ENCODE data around the gene TMEM225B.
"Not testable (repeated sequence)": the region's sequence is repeated elsewhere in the genome, so short reads cannot be mapped to it uniquely, and the experiment has no call there.

The TMEM225B gene

GRCh38 chr7:99644431-99644830, 46.4 kb downstream of the TMEM225B start:
- FAIRE-seq (no peak), DNase-seq (ENCODE audit: insufficient read length, low spot score) (no peak)
- TF ChIP-seq POLR2A (IDR thresholded peaks at IDR 0.05; ENCODE audit: low read depth, low read length): no peak

GRCh38 chr7:99645590-99645989, 47.5 kb downstream of the TMEM225B start:
- TF ChIP-seq POLR2A (IDR thresholded peaks at IDR 0.05; ENCODE audit: low read depth, low read length): no peak
- DNase-seq (ENCODE audit: insufficient read length, low spot score) (no peak), FAIRE-seq (no peak)

DNA sequence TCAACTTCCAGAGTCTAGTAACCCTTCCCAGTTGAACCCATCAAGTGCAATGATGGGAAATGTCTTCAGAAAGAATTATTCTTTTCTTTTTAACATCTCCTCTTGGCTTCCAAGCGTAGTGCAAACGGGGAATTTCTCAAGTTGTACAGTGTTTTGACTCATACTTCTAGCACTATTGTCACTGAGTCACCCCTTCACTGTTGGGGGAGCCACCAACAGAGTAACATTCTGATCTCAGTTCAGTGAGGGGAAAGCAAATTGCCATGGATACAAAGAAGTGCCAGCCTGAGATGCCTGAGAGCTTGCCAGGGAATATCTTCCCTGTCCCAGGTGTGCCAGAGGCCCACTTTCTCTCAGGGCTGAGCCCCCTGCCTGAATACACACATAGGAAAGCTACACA, 50.8 kb downstream of the TMEM225B start:
- FAIRE-seq (no peak), DNase-seq (ENCODE audit: insufficient read length, low spot score) (no peak)
- no peak for TF ChIP-seq POLR2A (IDR thresholded peaks at IDR 0.05; ENCODE audit: low read depth, low read length)

DNA sequence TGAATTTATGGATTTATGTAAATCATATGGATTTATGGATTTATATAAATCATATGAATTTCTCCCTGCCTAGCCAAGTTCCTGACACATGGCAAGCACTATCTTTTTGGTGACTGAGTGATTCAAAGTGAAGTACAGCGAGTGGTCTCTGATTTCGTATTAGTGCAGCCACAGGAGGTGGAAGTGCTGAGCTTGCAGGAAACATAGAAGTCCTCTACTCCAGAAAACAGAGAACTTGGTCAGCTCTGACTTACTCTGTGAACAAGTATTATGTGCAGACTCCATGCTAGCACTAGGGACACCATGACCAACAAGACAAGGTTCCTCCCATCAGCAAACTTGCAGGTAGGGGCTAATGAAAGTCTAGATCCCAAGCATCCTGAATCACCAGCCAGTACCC, 53.2 kb downstream of the TMEM225B start:
- TF ChIP-seq POLR2A (IDR thresholded peaks at IDR 0.05; ENCODE audit: low read depth, low read length): no peak
- FAIRE-seq (no peak), DNase-seq (ENCODE audit: insufficient read length, low spot score) (no peak)

GRCh38 chr7:99652671-99653070, 54.6 kb downstream of the TMEM225B start:
- no peak for TF ChIP-seq POLR2A (IDR thresholded peaks at IDR 0.05; ENCODE audit: low read depth, low read length)
- FAIRE-seq: no peak
- DNase-seq (ENCODE audit: insufficient read length, low spot score): no peak

DNA sequence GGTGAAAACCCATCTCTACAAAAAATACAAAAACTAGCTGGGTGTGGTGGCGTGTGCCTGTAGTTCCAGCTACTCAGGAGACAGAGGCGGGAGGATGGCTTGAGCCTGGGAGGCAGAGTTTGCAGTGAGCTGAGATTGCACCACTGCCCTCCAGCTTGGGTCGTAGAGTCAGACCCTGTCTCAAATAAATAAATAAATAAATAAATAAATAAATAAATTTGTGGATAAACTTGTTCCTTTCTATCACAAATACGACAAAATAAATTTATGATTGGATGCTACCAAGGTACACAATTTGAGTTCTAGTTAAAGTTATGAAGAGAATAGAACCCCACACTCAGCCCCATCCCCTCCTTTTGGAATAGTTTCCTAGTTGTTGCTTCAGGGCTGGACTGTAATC, 55.2 kb downstream of the TMEM225B start:
- not testable (repeated sequence) for FAIRE-seq; DNase-seq (ENCODE audit: insufficient read length, low spot score)

DNA sequence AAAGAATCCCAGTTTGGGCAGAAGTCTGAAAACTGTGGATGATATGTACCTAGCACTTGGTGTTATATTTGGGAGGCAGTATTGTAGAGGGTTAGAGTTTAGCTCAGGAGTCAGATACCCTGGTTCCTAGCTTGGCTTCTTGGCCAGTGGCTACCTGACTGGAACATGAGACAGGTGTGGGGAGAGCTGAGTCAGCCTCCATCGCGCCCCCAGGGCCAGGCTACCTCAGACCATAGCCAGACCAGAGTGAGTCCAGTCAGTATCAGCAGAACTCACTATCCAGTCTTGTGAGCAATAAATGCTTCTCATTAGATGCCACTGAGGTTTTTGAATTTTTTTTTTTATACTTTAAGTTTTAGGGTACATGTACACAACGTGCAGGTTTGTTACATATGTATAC, 55.7 kb downstream of the TMEM225B start:
- DNase-seq (ENCODE audit: insufficient read length, low spot score) (no peak), FAIRE-seq (no peak)
- no peak for TF ChIP-seq POLR2A (IDR thresholded peaks at IDR 0.05; ENCODE audit: low read depth, low read length)

DNA sequence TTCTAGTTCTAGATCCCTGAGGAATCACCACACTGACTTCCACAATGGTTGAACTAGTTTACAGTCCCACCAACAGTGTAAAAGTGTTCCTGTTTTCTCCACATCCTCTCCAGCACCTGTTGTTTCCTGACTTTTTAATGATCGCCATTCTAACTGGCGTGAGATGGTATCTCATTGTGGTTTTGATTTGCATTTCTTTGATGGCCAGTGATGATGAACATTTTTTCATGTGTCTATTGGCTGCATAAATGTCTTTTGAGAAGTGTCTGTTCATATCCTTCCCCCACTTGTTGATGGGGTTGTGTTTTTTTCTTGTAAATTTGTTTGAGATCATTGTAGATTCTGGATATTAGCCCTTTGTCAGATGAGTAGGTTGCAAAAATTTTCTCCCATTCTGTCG, 56.6 kb downstream of the TMEM225B start:
- DNase-seq (ENCODE audit: insufficient read length, low spot score); FAIRE-seq: not testable (repeated sequence)

DNA sequence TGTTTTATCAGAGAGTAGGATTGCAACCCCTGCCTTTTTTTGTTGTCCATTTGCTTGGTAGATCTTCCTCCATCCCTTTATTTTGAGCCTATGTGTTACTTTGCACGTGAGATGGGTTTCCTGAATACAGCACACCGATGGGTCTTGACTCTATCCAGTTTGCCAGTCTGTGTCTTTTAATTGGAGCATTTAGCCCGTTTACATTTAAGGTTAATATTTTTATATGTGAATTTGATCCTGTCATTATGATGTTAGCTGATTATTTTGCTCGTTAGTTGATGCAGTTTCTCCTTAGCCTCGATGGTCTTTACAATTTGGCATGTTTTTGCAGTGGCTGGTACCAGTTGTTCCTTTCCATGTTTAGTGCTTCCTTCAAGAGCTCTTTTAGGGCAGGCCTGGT, 59.8 kb downstream of the TMEM225B start:
- not testable (repeated sequence) for DNase-seq (ENCODE audit: insufficient read length, low spot score); FAIRE-seq

Measured in H54 (cell line).